ENCODE measurements around the gene DAD1.

DAD1 gene

GRCh38 chr14:22524784-22525161 is 64.3 kb downstream of the DAD1 start:
- TF ChIP-seq CTCF (conservative IDR thresholded peaks at IDR 0.05; ENCODE audit: low read depth, low read length) = no peak
- no peak for DNase-seq (ENCODE audit: low read depth)
- no peak overlapping the region for H3K4me3 ChIP-seq (ENCODE audit: low read depth, low read length)

GRCh38 chr14:22524115-22524783 is 64.8 kb downstream of the DAD1 start:
- no peak for DNase-seq (ENCODE audit: low read depth)
- no peak for TF ChIP-seq CTCF (conservative IDR thresholded peaks at IDR 0.05; ENCODE audit: low read depth, low read length)
- H3K4me3 ChIP-seq (ENCODE audit: low read depth, low read length) = no peak overlapping the region

- TF ChIP-seq CTCF (conservative IDR thresholded peaks at IDR 0.05; ENCODE audit: low read depth, low read length) = no peak
- no peak for DNase-seq (ENCODE audit: low read depth)
- no peak overlapping the region for H3K4me3 ChIP-seq (ENCODE audit: low read depth, low read length)
Observed at GRCh38 chr14:22523283-22523682, 65.7 kb downstream of the DAD1 start.

GRCh38 chr14:22522466-22522957 is 66.5 kb downstream of the DAD1 start:
- no peak for DNase-seq (ENCODE audit: low read depth)
- no peak for TF ChIP-seq CTCF (conservative IDR thresholded peaks at IDR 0.05; ENCODE audit: low read depth, low read length)
- no peak overlapping the region for H3K4me3 ChIP-seq (ENCODE audit: low read depth, low read length)

GRCh38 chr14:22521449-22522239 is 67.4 kb downstream of the DAD1 start:
- TF ChIP-seq CTCF (conservative IDR thresholded peaks at IDR 0.05; ENCODE audit: low read depth, low read length) = no peak
- no peak for DNase-seq (ENCODE audit: low read depth)
- H3K4me3 ChIP-seq (ENCODE audit: low read depth, low read length) = no peak overlapping the region

GRCh38 chr14:22520796-22521195 is 68.2 kb downstream of the DAD1 start:
- TF ChIP-seq CTCF (conservative IDR thresholded peaks at IDR 0.05; ENCODE audit: low read depth, low read length) = no peak
- DNase-seq (ENCODE audit: low read depth) = no peak
- H3K4me3 ChIP-seq (ENCODE audit: low read depth, low read length) = no peak overlapping the region

All from choroid plexus epithelial cell (primary cell).